WTC11 (cell line): Measurements from ENCODE around the gene BARX2. TPM values are rescaled to one million over a fixed set of nuclear protein-coding genes. Genes with fewer than 3 reads are reported as not detected.
"Not testable (repeated sequence)": the region's sequence is repeated elsewhere in the genome, so short reads cannot be mapped to it uniquely, and the experiment has no call there.

Experiments
- ATAC-seq: fragments of 200-7000 bp; cut with Tn5 transposase; 2 replicates; pipeline ENCODE4 v1.10.0; 2021; ENCODE audit warnings: mild to moderate bottlenecking, moderate library complexity
- Bru-seq: library from RNA; stranded (reverse); fragments of 400-500 nt; gene quantifications from one replicate; lab custom pipeline; 2021; lab: Mats Ljungman, UMichigan
- CTCF ChIA-PET: fragments of 300-600 bp; sonication (Branson Sonifier 250); formaldehyde crosslinking; loops from one replicate; lab custom pipeline; 2021; ENCODE audit warnings: antibody characterized with exemption; lab: Charles Lee
- POLR2A ChIA-PET: fragments of 350-600 bp; sonication (Branson Sonifier 250); formaldehyde crosslinking; loops from one replicate; lab custom pipeline; 2021; ENCODE audit warnings: antibody characterized with exemption; lab: Charles Lee
- DNase-seq: peaks from one replicate; pipeline ENCODE4 v3.0.0; 2021; ENCODE audit warnings: low spot score
- H3K27ac Mint-ChIP-seq: 2 replicates; pipeline ENCODE4 v1.8.0; 2021; ENCODE audit warnings: mixed read lengths
- H3K27me3 Mint-ChIP-seq: 2 replicates; pipeline ENCODE4 v1.8.0; 2021; ENCODE audit warnings: low read depth, mild to moderate bottlenecking, moderate library complexity, mixed read lengths
- H3K36me3 Mint-ChIP-seq: 2 replicates; pipeline ENCODE4 v1.8.0; 2021; ENCODE audit warnings: mixed read lengths
- H3K4me1 Mint-ChIP-seq: 2 replicates; pipeline ENCODE4 v1.8.0; 2022; ENCODE audit warnings: mixed read lengths
- H3K4me3 Mint-ChIP-seq: 2 replicates; pipeline ENCODE4 v1.8.0; 2021; ENCODE audit warnings: mild to moderate bottlenecking, moderate library complexity, mixed read lengths
- H3K9me3 Mint-ChIP-seq: 2 replicates; pipeline ENCODE4 v1.8.0; 2021; ENCODE audit warnings: mixed read lengths
- AR ChIP-seq: fragments of 250-450 bp; sonication (Bioruptor Pico); IDR thresholded peaks from 2 replicates; pipeline ENCODE4 v1.9.0; 2021; ENCODE audit warnings: mild to moderate bottlenecking
- ATF1 ChIP-seq: sonication (generic); formaldehyde crosslinking; IDR thresholded peaks from 2 replicates; pipeline ENCODE4 v1.8.1; 2023; ENCODE audit warnings: mild to moderate bottlenecking, moderate library complexity, missing genetic modification reagents
- CREB1 ChIP-seq: sonication (generic); formaldehyde crosslinking; IDR thresholded peaks from 2 replicates; pipeline ENCODE4 v1.8.0; 2023; ENCODE audit warnings: mild to moderate bottlenecking, missing genetic modification reagents
- ETV6 ChIP-seq: sonication (generic); formaldehyde crosslinking; IDR thresholded peaks from 2 replicates; pipeline ENCODE4 v1.8.1; 2022; ENCODE audit warnings: mild to moderate bottlenecking, missing genetic modification reagents
- FOXJ3 ChIP-seq: sonication (generic); formaldehyde crosslinking; IDR thresholded peaks from 2 replicates; pipeline ENCODE4 v1.9.0; 2021; ENCODE audit warnings: missing genetic modification reagents, mild to moderate bottlenecking, borderline replicate concordance
- GABPB1 ChIP-seq: sonication (generic); formaldehyde crosslinking; IDR thresholded peaks from 2 replicates; pipeline ENCODE4 v1.8.1; 2023; ENCODE audit warnings: mild to moderate bottlenecking, missing genetic modification reagents
- GTF2I ChIP-seq: fragments of 250-450 bp; sonication (Bioruptor Pico); conservative IDR thresholded peaks from 2 replicates; pipeline ENCODE4 v1.4.0; 2021; ENCODE audit warnings: mild to moderate bottlenecking
- HMGXB4 ChIP-seq: sonication (generic); formaldehyde crosslinking; IDR thresholded peaks from 2 replicates; pipeline ENCODE4 v1.8.1; 2023; ENCODE audit warnings: mild to moderate bottlenecking, moderate library complexity, missing genetic modification reagents
- SP1 ChIP-seq: sonication (generic); formaldehyde crosslinking; conservative IDR thresholded peaks from 2 replicates; pipeline ENCODE4 v1.8.1; 2022; ENCODE audit warnings: missing genetic modification reagents
- ZNF425 ChIP-seq: fragments of 250-450 bp; sonication (Bioruptor Pico); conservative IDR thresholded peaks from 2 replicates; pipeline ENCODE4 v1.9.0; 2021; ENCODE audit warnings: mild to moderate bottlenecking
- long read RNA-seq, 3 experiments: library from RNA in 1 of 3; library from capped mRNA in 1 of 3; library from polyadenylated mRNA in 1 of 3; unstranded in 2 of 3; stranded (forward) in 1 of 3; transcript quantifications; one replicate each; pipeline ENCODE4 v2.0.0, GENCODE V29; 2021
- total RNA-seq: library from RNA; stranded (reverse); gene quantifications from 3 replicates; pipeline ENCODE4 v1.2.3, GENCODE V29; 2021

BARX2 gene
- not detected in 3 replicates for total RNA-seq
- percentile 2 among the genes with signal in this experiment for Bru-seq, nascent RNA
- long read RNA-seq, experiment 1, result 0 reads
- long read RNA-seq, experiment 2, result 0 reads
- long read RNA-seq, experiment 3, result 0 reads

GRCh38 chr11:129375751-129376657, at the start of gene BARX2:
Gene BARX2 (plus strand): TSS chr11:129375848. CDS start chr11:129376036, 188 bp downstream.
- ChIA-PET POLR2A (interaction anchor here (0.6 kb wide), 1 partner anchor 12 kb away, joined by 3 read pairs; no protein-coding TSS in a partner anchor), CTCF (interaction anchor here (0.5 to 4.7 kb wide), 30 partner anchors 12 to 487 kb away, joined by 3 to 52 read pairs (median 3); no protein-coding TSS in a partner anchor)
- peak; percentile 61 for ATAC-seq
- no peaks in the 10 kb centered on the region for H3K9me3 Mint-ChIP-seq
- TF ChIP-seq SP1 (CRISPR knock-in tag) (0 out of 2 replicates have a peak, but pooled peaks have one; percentile 23), ETV6 (CRISPR knock-in tag) (peak; percentile 44; the same call in 1 of the 2 replicates), GABPB1 (CRISPR knock-in tag) (no peak), HMGXB4 (CRISPR knock-in tag) (0 out of 2 replicates have a peak, but pooled peaks have one; percentile 32), CREB1 (no peak), AR (CRISPR knock-in tag) (no peak), GTF2I (CRISPR knock-in tag) (no peak)
- TF ChIP-seq, all 79 proteins: peak for 3
- Mint-ChIP-seq H3K36me3 (no peaks in the 10 kb centered on the region), H3K27me3 (peaks cover 88% of the 10 kb centered on the region), H3K4me1 (peaks cover 27% of the 10 kb centered on the region), H3K27ac (no peak within 1 kb of the TSS), H3K4me3 (peak within 1 kb of the TSS; percentile 76)
- peak; percentile 74 for DNase-seq

GRCh38 chr11:129326921-129327320, 48.7 kb upstream of the BARX2 start:
- TF ChIP-seq ATF1 (CRISPR knock-in tag) (no peak), ZNF425 (no peak), FOXJ3 (CRISPR knock-in tag) (no peak)
- no peak for DNase-seq
- H3K27ac Mint-ChIP-seq, result no peak overlapping the region
- no peak for ATAC-seq
- H3K27me3 Mint-ChIP-seq, result no peaks in the 10 kb centered on the region
- no peaks in the 10 kb centered on the region for H3K36me3 Mint-ChIP-seq
- H3K4me1 Mint-ChIP-seq, result peaks cover 30% of the 10 kb centered on the region
- H3K4me3 Mint-ChIP-seq, result no peak overlapping the region
- H3K9me3 Mint-ChIP-seq, result peaks cover 3% of the 10 kb centered on the region; the same call in 1 of the 2 replicates
- ChIA-PET POLR2A (no interaction called here), CTCF (interaction anchor here (0.8 kb wide), 1 partner anchor 12 kb away, joined by 3 read pairs; no protein-coding TSS in a partner anchor)

GRCh38 chr11:129327708-129328107, 47.9 kb upstream of the BARX2 start:
- POLR2A ChIA-PET, H3K27ac Mint-ChIP-seq, ATAC-seq, H3K36me3 Mint-ChIP-seq, DNase-seq, H3K27me3 Mint-ChIP-seq, H3K9me3 Mint-ChIP-seq, CTCF ChIA-PET, H3K4me3 Mint-ChIP-seq: not testable (repeated sequence)
- peaks cover 30% of the 10 kb centered on the region for H3K4me1 Mint-ChIP-seq
